Measurements from ENCODE around the gene S1PR4. TPM values are rescaled to one million over a fixed set of nuclear protein-coding genes. Genes with fewer than 3 reads are reported as not detected.

Gene S1PR4
- total and polyA plus RNA-seq, 2 donors (not counting 1 experiment from before 2014, with no cell fraction given), result not detected

DNA sequence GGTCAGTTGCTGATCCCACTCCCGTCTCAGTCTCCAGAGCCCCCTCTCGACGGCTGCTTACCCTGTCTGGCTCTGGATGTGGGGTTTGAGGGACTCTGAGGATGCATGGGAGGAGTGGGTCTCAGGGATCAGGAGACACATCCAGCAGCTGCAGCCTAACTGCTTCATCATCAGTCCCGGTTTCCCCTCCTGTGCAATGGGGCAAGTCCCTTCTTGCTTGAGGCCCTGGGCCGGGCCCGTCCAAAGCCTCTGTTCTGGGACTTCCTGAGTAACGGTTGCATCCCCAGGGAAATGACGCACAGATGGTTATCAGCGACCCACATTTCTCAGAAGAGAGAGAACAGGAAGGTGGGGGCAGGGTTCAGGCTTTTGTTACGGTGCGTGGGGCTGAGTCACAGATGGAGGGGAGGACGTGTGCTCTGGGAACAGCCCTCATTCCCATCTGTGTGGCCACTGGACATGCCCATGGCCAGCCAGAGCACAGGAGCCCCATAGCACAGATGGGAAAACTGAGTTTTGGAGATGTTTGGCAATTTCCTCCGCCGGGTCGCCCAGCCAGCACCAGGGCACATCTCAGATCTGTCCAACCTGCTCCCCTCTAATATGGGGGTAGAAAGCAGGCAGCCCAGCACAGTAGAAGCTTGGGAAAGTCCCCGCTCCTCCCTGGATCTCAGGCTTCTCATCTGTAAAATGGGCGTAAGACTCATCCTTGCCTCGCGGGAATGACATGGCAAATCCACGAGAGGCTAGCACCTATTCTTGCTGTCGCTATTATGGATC lies 23.4 kb upstream of the S1PR4 start:
- no peaks in the 10 kb centered on the region for H3K27me3 ChIP-seq (ENCODE audit: control insufficient read depth, insufficient read depth, low read length)
- no peak for TF ChIP-seq EZH2 (IDR thresholded peaks at IDR 0.05; ENCODE audit: low read length, missing control alignments)
- TF ChIP-seq, protein P1, sequence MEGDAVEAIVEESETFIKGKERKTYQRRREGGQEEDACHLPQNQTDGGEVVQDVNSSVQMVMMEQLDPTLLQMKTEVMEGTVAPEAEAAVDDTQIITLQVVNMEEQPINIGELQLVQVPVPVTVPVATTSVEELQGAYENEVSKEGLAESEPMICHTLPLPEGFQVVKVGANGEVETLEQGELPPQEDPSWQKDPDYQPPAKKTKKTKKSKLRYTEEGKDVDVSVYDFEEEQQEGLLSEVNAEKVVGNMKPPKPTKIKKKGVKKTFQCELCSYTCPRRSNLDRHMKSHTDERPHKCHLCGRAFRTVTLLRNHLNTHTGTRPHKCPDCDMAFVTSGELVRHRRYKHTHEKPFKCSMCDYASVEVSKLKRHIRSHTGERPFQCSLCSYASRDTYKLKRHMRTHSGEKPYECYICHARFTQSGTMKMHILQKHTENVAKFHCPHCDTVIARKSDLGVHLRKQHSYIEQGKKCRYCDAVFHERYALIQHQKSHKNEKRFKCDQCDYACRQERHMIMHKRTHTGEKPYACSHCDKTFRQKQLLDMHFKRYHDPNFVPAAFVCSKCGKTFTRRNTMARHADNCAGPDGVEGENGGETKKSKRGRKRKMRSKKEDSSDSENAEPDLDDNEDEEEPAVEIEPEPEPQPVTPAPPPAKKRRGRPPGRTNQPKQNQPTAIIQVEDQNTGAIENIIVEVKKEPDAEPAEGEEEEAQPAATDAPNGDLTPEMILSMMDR (conservative IDR thresholded peaks at IDR 0.05 in 1 of 2, IDR thresholded peaks at IDR 0.05 in 1 of 2; ENCODE audit: low read depth in 1 of 2, low read length in 2 of 2), result no peak
- peak overlapping the region; percentile 65 for H3K27ac ChIP-seq (ENCODE audit: insufficient read depth, low read length)
- peak; percentile 97 to 99 for DNase-seq (ENCODE audit: low read depth in 2 of 2)
- no peaks in the 10 kb centered on the region for H3K36me3 ChIP-seq (ENCODE audit: control insufficient read depth, insufficient read depth, low read length)
- no peak overlapping the region for H2AFZ ChIP-seq (ENCODE audit: low read length)
- no peak overlapping the region for H3K4me2 ChIP-seq (ENCODE audit: extremely low read depth, insufficient read depth, low read length)
- H3K9me3 ChIP-seq (ENCODE audit: control insufficient read depth, insufficient read depth, low read depth, low read length), result no peaks in the 10 kb centered on the region
- H3K9ac ChIP-seq (ENCODE audit: insufficient read depth, low read length), result no peak overlapping the region
- H4K20me1 ChIP-seq (ENCODE audit: control insufficient read depth, extremely low read depth, insufficient read depth, low read length), result no peaks in the 10 kb centered on the region
- H3K79me2 ChIP-seq (ENCODE audit: control insufficient read depth, insufficient read depth, low read length), result no peaks in the 10 kb centered on the region
- peaks cover 6% of the 10 kb centered on the region for H3K4me1 ChIP-seq (ENCODE audit: control insufficient read depth, extremely low read depth, insufficient read depth, low read length)
- H3K4me3 ChIP-seq (replicated peaks in 1 of 4; ENCODE audit: control extremely low read depth in 1 of 4, insufficient read depth in 1 of 4, low read depth in 3 of 4, low read length in 4 of 4), result no peak overlapping the region

DNA sequence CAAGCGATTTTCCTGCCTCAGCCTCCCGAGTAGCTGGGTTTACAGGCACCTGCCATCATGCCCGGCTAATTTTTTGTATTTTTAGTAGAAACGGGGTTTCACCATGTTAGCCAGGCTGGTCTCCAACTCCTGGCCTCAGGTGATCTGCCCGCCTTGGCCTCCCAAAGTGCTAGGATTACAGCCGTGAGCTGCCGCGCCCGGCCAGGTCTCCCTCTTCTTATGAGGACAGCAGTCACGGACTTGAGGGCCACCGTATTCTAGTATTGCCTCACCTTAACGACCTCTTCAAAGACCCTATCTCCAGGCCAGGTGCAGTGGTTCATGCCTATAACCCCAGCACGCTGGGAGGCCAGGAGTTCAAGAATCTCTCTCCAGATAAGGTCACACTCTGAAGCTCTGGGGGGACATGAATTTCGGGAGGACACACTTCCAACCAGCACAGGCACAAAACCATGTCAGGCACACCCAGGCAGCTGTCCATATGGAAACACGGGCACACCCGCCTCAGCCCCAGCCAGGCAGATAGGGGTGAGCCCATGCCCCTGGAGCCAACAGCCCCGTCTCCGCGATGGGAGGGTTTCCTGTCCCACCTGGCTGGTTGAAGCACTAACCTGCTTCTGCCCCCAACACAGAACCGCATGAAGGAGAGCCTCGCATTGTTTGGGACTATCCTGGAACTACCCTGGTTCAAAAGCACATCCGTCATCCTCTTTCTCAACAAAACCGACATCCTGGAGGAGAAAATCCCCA lies 21.3 kb upstream of the S1PR4 start:
- peaks cover 9% of the 10 kb centered on the region for H3K4me1 ChIP-seq (ENCODE audit: control insufficient read depth, extremely low read depth, insufficient read depth, low read length)
- no peak for DNase-seq (ENCODE audit: low read depth in 2 of 2)
- no peak overlapping the region for H3K27ac ChIP-seq (ENCODE audit: insufficient read depth, low read length)
- H3K4me3 ChIP-seq (replicated peaks in 1 of 4; ENCODE audit: control extremely low read depth in 1 of 4, insufficient read depth in 1 of 4, low read depth in 3 of 4, low read length in 4 of 4), result no peak overlapping the region
- no peaks in the 10 kb centered on the region for H3K27me3 ChIP-seq (ENCODE audit: control insufficient read depth, insufficient read depth, low read length)
- H3K9ac ChIP-seq (ENCODE audit: insufficient read depth, low read length), result no peak overlapping the region
- no peak overlapping the region for H3K4me2 ChIP-seq (ENCODE audit: extremely low read depth, insufficient read depth, low read length)
- no peaks in the 10 kb centered on the region for H4K20me1 ChIP-seq (ENCODE audit: control insufficient read depth, extremely low read depth, insufficient read depth, low read length)
- H3K9me3 ChIP-seq (ENCODE audit: control insufficient read depth, insufficient read depth, low read depth, low read length), result no peaks in the 10 kb centered on the region
- H3K79me2 ChIP-seq (ENCODE audit: control insufficient read depth, insufficient read depth, low read length), result no peaks in the 10 kb centered on the region
- no peak overlapping the region for H2AFZ ChIP-seq (ENCODE audit: low read length)
- no peaks in the 10 kb centered on the region for H3K36me3 ChIP-seq (ENCODE audit: control insufficient read depth, insufficient read depth, low read length)
- TF ChIP-seq EZH2 (IDR thresholded peaks at IDR 0.05; ENCODE audit: low read length, missing control alignments), result no peak
- TF ChIP-seq, protein P1 (conservative IDR thresholded peaks at IDR 0.05 in 1 of 2, IDR thresholded peaks at IDR 0.05 in 1 of 2; ENCODE audit: low read depth in 1 of 2, low read length in 2 of 2), result no peak

DNA sequence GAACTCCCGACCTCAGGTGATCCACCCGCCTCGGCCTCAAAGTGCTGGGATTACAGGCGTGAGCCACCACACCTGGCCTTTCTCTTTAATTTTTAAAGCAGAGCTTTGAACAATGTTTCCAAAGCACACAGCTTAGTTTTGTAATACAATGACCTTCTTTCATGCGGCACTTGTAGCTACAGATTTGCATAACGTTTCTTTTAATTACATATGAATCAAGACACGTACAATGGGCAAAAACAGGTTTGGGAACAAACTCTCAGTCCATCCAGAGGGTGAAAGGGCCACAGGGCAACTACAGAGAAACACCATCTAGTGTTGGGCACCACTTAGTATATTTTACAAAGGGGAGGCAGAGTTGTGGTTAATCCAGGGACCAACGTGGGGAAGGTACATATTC lies 19.0 kb upstream of the S1PR4 start:
- Histone ChIP-seq H3K4me1 (ENCODE audit: control insufficient read depth, extremely low read depth, insufficient read depth, low read length) (peaks cover 9% of the 10 kb centered on the region), H3K4me3 (replicated peaks in 1 of 4; ENCODE audit: control extremely low read depth in 1 of 4, insufficient read depth in 1 of 4, low read depth in 3 of 4, low read length in 4 of 4) (no peak overlapping the region), H3K9ac (ENCODE audit: insufficient read depth, low read length) (no peak overlapping the region), H3K27me3 (ENCODE audit: control insufficient read depth, insufficient read depth, low read length) (no peaks in the 10 kb centered on the region), H4K20me1 (ENCODE audit: control insufficient read depth, extremely low read depth, insufficient read depth, low read length) (no peaks in the 10 kb centered on the region), H3K79me2 (ENCODE audit: control insufficient read depth, insufficient read depth, low read length) (no peaks in the 10 kb centered on the region), H3K9me3 (ENCODE audit: control insufficient read depth, insufficient read depth, low read depth, low read length) (no peaks in the 10 kb centered on the region), H3K27ac (ENCODE audit: insufficient read depth, low read length) (no peak overlapping the region), H2AFZ (ENCODE audit: low read length) (no peak overlapping the region), H3K4me2 (ENCODE audit: extremely low read depth, insufficient read depth, low read length) (no peak overlapping the region), H3K36me3 (ENCODE audit: control insufficient read depth, insufficient read depth, low read length) (no peaks in the 10 kb centered on the region)
- TF ChIP-seq EZH2 (IDR thresholded peaks at IDR 0.05; ENCODE audit: low read length, missing control alignments), result no peak
- TF ChIP-seq, protein P1 (conservative IDR thresholded peaks at IDR 0.05 in 1 of 2, IDR thresholded peaks at IDR 0.05 in 1 of 2; ENCODE audit: low read depth in 1 of 2, low read length in 2 of 2), result no peak
- DNase-seq (ENCODE audit: low read depth in 2 of 2), result no peak

Measured in fibroblast of lung (primary cell).